Hippocampal formation (tissue), 2 donors: ENCODE measurements around the gene TTLL11.
"Not testable (repeated sequence)": the region's sequence is repeated elsewhere in the genome, so short reads cannot be mapped to it uniquely, and the experiment has no call there.

Source experiments
- DNase-seq, 2 donors: peaks; one replicate each; lab custom pipeline; 2025; lab: John Stamatoyannopoulos, UW

TTLL11 gene

GRCh38 chr9:122125158-122125508 is 32.0 kb upstream of the TTLL11 start:
- DNase-seq, result peak; percentile 79 to 83

GRCh38 chr9:122124528-122124927 is 31.4 kb upstream of the TTLL11 start:
- no peak for DNase-seq

- no peak for DNase-seq
Measured at GRCh38 chr9:122124048-122124447, 30.9 kb upstream of the TTLL11 start.

- DNase-seq, result peak; percentile 58 to 64
Measured at GRCh38 chr9:122122903-122123632, 30.0 kb upstream of the TTLL11 start.

- DNase-seq, result no peak
Measured at GRCh38 chr9:122122468-122122867, 29.4 kb upstream of the TTLL11 start.

- DNase-seq, result no peak
Measured at GRCh38 chr9:122121931-122122330, 28.8 kb upstream of the TTLL11 start.

GRCh38 chr9:122121391-122121790 is 28.3 kb upstream of the TTLL11 start:
- DNase-seq, result no peak

- DNase-seq, result no peak
Measured at GRCh38 chr9:122120316-122121071, 27.4 kb upstream of the TTLL11 start.

- DNase-seq, result no peak
Measured at GRCh38 chr9:122119721-122120120, 26.6 kb upstream of the TTLL11 start.

GRCh38 chr9:122119166-122119521 is 26.0 kb upstream of the TTLL11 start:
- no peak for DNase-seq

GRCh38 chr9:122118343-122119165 is 25.4 kb upstream of the TTLL11 start:
- DNase-seq, result no peak

GRCh38 chr9:122117241-122117640 is 24.1 kb upstream of the TTLL11 start:
- DNase-seq, result not testable (repeated sequence)

- no peak for DNase-seq
Measured at GRCh38 chr9:122116448-122117173, 23.5 kb upstream of the TTLL11 start.

GRCh38 chr9:122116040-122116439 is 22.9 kb upstream of the TTLL11 start:
- no peak for DNase-seq

- no peak for DNase-seq
Measured at GRCh38 chr9:122115176-122116035, 22.3 kb upstream of the TTLL11 start.

GRCh38 chr9:122113574-122113973 is 20.5 kb upstream of the TTLL11 start:
- no peak for DNase-seq

- DNase-seq, result no peak
Measured at GRCh38 chr9:122112238-122112637, 19.1 kb upstream of the TTLL11 start.

GRCh38 chr9:122111413-122112085 is 18.4 kb upstream of the TTLL11 start:
- DNase-seq, result no peak

GRCh38 chr9:122110100-122110833 is 17.2 kb upstream of the TTLL11 start:
- no peak for DNase-seq
